MCF 10A (cell line): ENCODE data around the gene KIF3A. TPM values are rescaled to one million over a fixed set of nuclear protein-coding genes. Genes with fewer than 3 reads are reported as not detected.

ENCODE experiments used
- BruUV-seq: library from RNA; stranded (reverse); fragments of 400-500 nt; replicated peaks from 2 replicates; lab custom pipeline; 2021; lab: Mats Ljungman, UMichigan
- CTCF ChIA-PET: fragments of 300-600 bp; sonication (Branson Sonifier 250); formaldehyde crosslinking; extraction: SDS; loops from one replicate; lab custom pipeline; 2021; ENCODE audit warnings: antibody characterized with exemption, inconsistent platforms; lab: Yijun Ruan, JAX
- POLR2A ChIA-PET: fragments of 300-600, 350-650 bp; sonication (Branson Sonifier 250); formaldehyde crosslinking; extraction: SDS; loops from one replicate; lab custom pipeline; 2020; ENCODE audit warnings: antibody characterized with exemption, inconsistent platforms; lab: Yijun Ruan, JAX
- DNase-seq: peaks from one replicate; pipeline ENCODE4 v3.0.0-alpha.2; 2018; ENCODE audit not compliant: unreplicated experiment
- H3K27ac Mint-ChIP-seq: one replicate; pipeline ENCODE4 v1.8.0; 2022; ENCODE audit warnings: mild to moderate bottlenecking, low read depth, mixed read lengths; ENCODE audit not compliant: unreplicated experiment
- H3K27me3 Mint-ChIP-seq: one replicate; pipeline ENCODE4 v1.8.0; 2022; ENCODE audit warnings: mixed read lengths; ENCODE audit not compliant: insufficient read depth, unreplicated experiment
- H3K36me3 Mint-ChIP-seq: one replicate; pipeline ENCODE4 v1.8.0; 2022; ENCODE audit warnings: mild to moderate bottlenecking, moderate library complexity, mixed read lengths; ENCODE audit not compliant: insufficient read depth, unreplicated experiment
- H3K4me1 Mint-ChIP-seq: one replicate; pipeline ENCODE4 v1.8.0; 2022; ENCODE audit warnings: mixed read lengths; ENCODE audit not compliant: insufficient read depth, unreplicated experiment
- H3K4me3 Mint-ChIP-seq: one replicate; pipeline ENCODE4 v1.8.0; 2022; ENCODE audit warnings: mild to moderate bottlenecking, moderate library complexity, mixed read lengths; ENCODE audit not compliant: unreplicated experiment
- H3K9me3 Mint-ChIP-seq: one replicate; pipeline ENCODE4 v1.8.0; 2022; ENCODE audit warnings: mixed read lengths; ENCODE audit not compliant: unreplicated experiment
- intact Hi-C: fragments of 100-400 bp; cut with micrococcal nuclease; formaldehyde crosslinking; loops from 2 replicates; pipeline ENCODE4 v1.14.1; 2022
- total RNA-seq: library from RNA; stranded (reverse); gene quantifications from 2 replicates; pipeline ENCODE4 v1.2.3, GENCODE V29; 2022
- TF ChIP-seq, protein P1 (sequence below): fragments of 200-600 bp; IDR thresholded peaks from one replicate; pipeline ENCODE4 v1.8.0; 2022; ENCODE audit warnings: antibody characterized with exemption, mild to moderate bottlenecking; ENCODE audit not compliant: unreplicated experiment

KIF3A gene
- total RNA-seq, 1 experiment from 2014 or later = 23.9 TPM

DNA sequence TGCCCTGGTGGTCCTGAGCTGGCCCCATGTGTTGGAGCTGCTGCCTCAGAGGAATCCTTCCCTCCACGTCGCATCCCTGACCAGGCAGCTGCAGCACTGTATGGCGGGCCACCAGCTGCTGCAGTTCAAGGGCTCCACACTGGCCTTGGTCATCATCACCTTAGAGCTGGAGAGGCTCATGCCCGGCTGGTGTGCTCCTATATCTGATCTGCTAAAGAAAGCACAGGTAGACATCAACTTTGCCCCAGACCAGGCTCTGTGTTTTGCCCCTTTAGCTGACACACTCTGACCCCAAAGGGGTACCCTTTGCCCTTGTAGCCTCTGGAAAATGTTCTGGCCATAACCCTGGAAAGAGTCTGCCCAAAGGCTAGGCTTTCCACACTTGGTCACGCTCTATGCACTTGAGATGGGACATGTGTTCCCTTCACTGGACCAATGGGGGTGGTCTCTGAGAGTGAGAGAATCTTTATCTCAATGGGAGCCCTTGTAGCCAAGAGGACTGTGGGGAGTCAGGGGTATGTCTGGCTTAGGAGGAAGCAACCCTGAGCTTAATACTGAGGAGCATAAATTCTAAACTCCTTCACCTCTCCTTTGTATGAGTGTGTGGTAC, 14.7 kb upstream of the KIF3A start:
- BruUV-seq = no TSS peak
- H3K36me3 Mint-ChIP-seq = no peaks in the 10 kb centered on the region
- no peak for DNase-seq
- H3K27me3 Mint-ChIP-seq = no peaks in the 10 kb centered on the region
- TF ChIP-seq, protein P1, sequence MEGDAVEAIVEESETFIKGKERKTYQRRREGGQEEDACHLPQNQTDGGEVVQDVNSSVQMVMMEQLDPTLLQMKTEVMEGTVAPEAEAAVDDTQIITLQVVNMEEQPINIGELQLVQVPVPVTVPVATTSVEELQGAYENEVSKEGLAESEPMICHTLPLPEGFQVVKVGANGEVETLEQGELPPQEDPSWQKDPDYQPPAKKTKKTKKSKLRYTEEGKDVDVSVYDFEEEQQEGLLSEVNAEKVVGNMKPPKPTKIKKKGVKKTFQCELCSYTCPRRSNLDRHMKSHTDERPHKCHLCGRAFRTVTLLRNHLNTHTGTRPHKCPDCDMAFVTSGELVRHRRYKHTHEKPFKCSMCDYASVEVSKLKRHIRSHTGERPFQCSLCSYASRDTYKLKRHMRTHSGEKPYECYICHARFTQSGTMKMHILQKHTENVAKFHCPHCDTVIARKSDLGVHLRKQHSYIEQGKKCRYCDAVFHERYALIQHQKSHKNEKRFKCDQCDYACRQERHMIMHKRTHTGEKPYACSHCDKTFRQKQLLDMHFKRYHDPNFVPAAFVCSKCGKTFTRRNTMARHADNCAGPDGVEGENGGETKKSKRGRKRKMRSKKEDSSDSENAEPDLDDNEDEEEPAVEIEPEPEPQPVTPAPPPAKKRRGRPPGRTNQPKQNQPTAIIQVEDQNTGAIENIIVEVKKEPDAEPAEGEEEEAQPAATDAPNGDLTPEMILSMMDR = no peak
- ChIA-PET POLR2A (interaction anchor here (1.1 to 3.8 kb wide), 2 partner anchors 15 to 41 kb away, joined by 3 to 10 read pairs; partner anchors contain the start of gene KIF3A), CTCF (interaction anchor here (0.6 to 4.4 kb wide), 3 partner anchors 14 to 166 kb away, joined by 3 to 34 read pairs (median 3); partner anchors contain the start of gene KIF3A)
- intact Hi-C loops = no loop called here
- no peak overlapping the region for H3K4me3 Mint-ChIP-seq
- H3K9me3 Mint-ChIP-seq = no peaks in the 10 kb centered on the region
- no peaks in the 10 kb centered on the region for H3K4me1 Mint-ChIP-seq
- H3K27ac Mint-ChIP-seq = no peak overlapping the region

DNA sequence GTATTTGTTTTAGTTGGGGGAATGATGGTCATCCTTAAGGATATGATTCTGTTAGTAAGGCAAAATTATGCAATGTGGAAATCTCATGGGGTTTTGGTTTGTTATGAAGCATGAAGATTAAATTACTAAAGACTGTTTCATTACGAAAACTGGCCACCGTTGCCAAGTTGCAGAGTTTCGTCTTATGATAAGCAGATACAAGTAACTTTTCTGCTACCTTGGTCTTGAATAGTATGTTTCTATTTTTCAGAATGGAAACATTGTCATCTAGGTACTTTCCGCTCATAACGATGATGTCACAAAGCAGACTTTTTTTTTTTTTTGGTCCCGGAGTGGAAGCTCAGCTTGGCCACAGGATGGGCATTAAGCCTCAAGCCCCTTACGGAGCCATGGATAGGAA, 14.1 kb upstream of the KIF3A start:
- Mint-ChIP-seq H3K4me1 (no peaks in the 10 kb centered on the region), H3K27ac (no peak overlapping the region), H3K9me3 (no peaks in the 10 kb centered on the region), H3K4me3 (no peak overlapping the region), H3K27me3 (no peaks in the 10 kb centered on the region), H3K36me3 (no peaks in the 10 kb centered on the region)
- no TSS peak for BruUV-seq
- intact Hi-C loops = no loop called here
- TF ChIP-seq, protein P1 = no peak
- CTCF ChIA-PET = interaction anchor here (1.4 kb wide), 2 partner anchors 14 to 69 kb away, joined by 3 to 11 read pairs; partner anchors contain the start of gene KIF3A
- DNase-seq = peak; percentile 61
- POLR2A ChIA-PET = interaction anchor here (1.1 to 3.8 kb wide), 2 partner anchors 14 to 40 kb away, joined by 3 to 10 read pairs; partner anchors contain the start of gene KIF3A

- no peak for DNase-seq
- Mint-ChIP-seq H3K36me3 (no peaks in the 10 kb centered on the region), H3K4me3 (no peak overlapping the region), H3K27ac (no peak overlapping the region), H3K4me1 (no peaks in the 10 kb centered on the region), H3K27me3 (peaks cover 2% of the 10 kb centered on the region), H3K9me3 (no peaks in the 10 kb centered on the region)
- intact Hi-C loops = no loop called here
- TF ChIP-seq, protein P1 = no peak
- BruUV-seq = no TSS peak
- POLR2A ChIA-PET = interaction anchor here (3.8 kb wide), 1 partner anchor 13 kb away, joined by 10 read pairs; the partner anchor contains the start of gene KIF3A
- CTCF ChIA-PET = interaction anchor here (0.6 to 1.4 kb wide), 2 partner anchors 34 to 70 kb away, joined by 3 to 11 read pairs; no protein-coding TSS in a partner anchor
These were observed 13.3 kb upstream of the KIF3A start for GRCh38 chr5:132750471-132751230.

DNA sequence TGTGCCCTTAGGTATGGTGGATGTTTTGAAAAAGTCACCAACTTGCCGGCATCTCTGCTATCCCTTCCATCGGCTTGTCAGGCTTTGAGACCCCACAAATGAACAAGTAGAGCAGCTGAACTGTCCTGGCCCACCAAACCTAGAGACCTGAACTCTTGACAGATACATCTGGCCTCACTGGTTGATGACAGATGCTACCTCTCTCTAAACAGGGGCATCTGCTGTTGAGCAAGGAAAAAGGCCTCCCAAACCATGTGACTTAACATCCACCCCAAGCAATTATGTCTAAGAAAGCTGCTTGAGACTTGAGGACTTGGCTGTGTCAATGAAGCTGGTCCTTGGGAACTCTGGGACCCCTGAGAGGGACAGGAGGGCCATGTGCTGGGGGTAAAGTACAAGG, 12.2 kb upstream of the KIF3A start:
- no peaks in the 10 kb centered on the region for H3K9me3 Mint-ChIP-seq
- H3K36me3 Mint-ChIP-seq = no peaks in the 10 kb centered on the region
- intact Hi-C loops = no loop called here
- CTCF ChIA-PET = interaction anchor here (1.4 kb wide), 1 partner anchor 8 kb away, joined by 7 read pairs; no protein-coding TSS in a partner anchor
- no peaks in the 10 kb centered on the region for H3K4me1 Mint-ChIP-seq
- POLR2A ChIA-PET = interaction anchor here (0.6 to 3.8 kb wide), 3 partner anchors 12 to 16 kb away, joined by 3 to 10 read pairs (median 4); partner anchors contain the start of gene KIF3A
- H3K27ac Mint-ChIP-seq = no peak overlapping the region
- no TSS peak for BruUV-seq
- H3K4me3 Mint-ChIP-seq = no peak overlapping the region
- TF ChIP-seq, protein P1 = no peak
- DNase-seq = no peak
- H3K27me3 Mint-ChIP-seq = peaks cover 13% of the 10 kb centered on the region
